Posterior vena cava (tissue), 2 donors: ENCODE measurements around the gene RNF183. TPM values are rescaled to one million over a fixed set of nuclear protein-coding genes. Genes with fewer than 3 reads are reported as not detected.
"Not testable (repeated sequence)": the region's sequence is repeated elsewhere in the genome, so short reads cannot be mapped to it uniquely, and the experiment has no call there.

Experiments used
- DNase-seq: peaks from one replicate; pipeline ENCODE4 v3.0.0-alpha.2; 2020; ENCODE audit warnings: low spot score
- intact Hi-C, 2 donors: fragments of 100-400 bp; cut with DNase I; formaldehyde crosslinking; loops; one replicate each; pipeline versions ENCODE4 v1.14.1 to v1.14.2; 2022 to 2023
- total RNA-seq, 2 donors: library from RNA; stranded (reverse); fragmentation: NEBNext Ultra II Directional; extraction: Animal tissue kit (Norgen Biotek cat#: 25700); gene quantifications; one replicate each; pipeline ENCODE4 v1.2.1, GENCODE V29; 2021
- donor health status: DM: yes; HTN: yes; CAD: no.
- donor health status: DM: yes; HTN: yes; CAD: no.

Gene RNF183
- total RNA-seq, 2 donors from 2014 or later: not detected

- intact Hi-C loops: no loop called here
- DNase-seq: no peak
These were observed 14.1 kb downstream of the RNF183 start for GRCh38 chr9:113289091-113289490.

- intact Hi-C loops: no loop called here
- no peak for DNase-seq
These were observed 21.8 kb downstream of the RNF183 start for GRCh38 chr9:113281356-113281755.

GRCh38 chr9:113278840-113279239 lies 24.3 kb downstream of the RNF183 start:
- no peak for DNase-seq
- intact Hi-C loops: loop anchor here in 1 of 2 donors (10.0 kb wide), 2 partner anchors 126 to 316 kb away; partner anchors contain the start of gene ALAD

GRCh38 chr9:113275157-113276131 lies 27.7 kb downstream of the RNF183 start, which contains the start of the genes CDC26 and PRPF4:
TSS of gene CDC26 (minus strand) at chr9:113275572. CDS start at chr9:113272507, 3,065 bp downstream.
TSS of gene PRPF4 (plus strand) at chr9:113275658. CDS start at chr9:113275744, 86 bp downstream.
- intact Hi-C loops: loop anchor here in 1 of 2 donors (10.0 kb wide), 2 partner anchors 129 to 319 kb away; partner anchors contain the start of gene ALAD
- DNase-seq: peak; percentile 99

GRCh38 chr9:113274474-113275156 lies 28.6 kb downstream of the RNF183 start:
- intact Hi-C loops: loop anchor here in 1 of 2 donors (10.0 kb wide), 2 partner anchors 130 to 320 kb away; partner anchors contain the start of gene ALAD
- DNase-seq: no peak

- intact Hi-C loops: loop anchor here in 1 of 2 donors (10.0 kb wide), 2 partner anchors 135 to 325 kb away; partner anchors contain the start of gene ALAD
These were observed 33.3 kb downstream of the RNF183 start for GRCh38 chr9:113269871-113270270.

GRCh38 chr9:113269355-113269754 lies 33.8 kb downstream of the RNF183 start:
- intact Hi-C loops: no loop called here
- no peak for DNase-seq

More at GRCh38 chr9:113269871-113270270, 33.3 kb downstream of the RNF183 start:
- DNase-seq: no peak

GRCh38 chr9:113267911-113268566 lies 35.1 kb downstream of the RNF183 start:
- intact Hi-C loops: no loop called here

GRCh38 chr9:113266174-113266573 lies 37.0 kb downstream of the RNF183 start:
- DNase-seq: no peak
- intact Hi-C loops: no loop called here

More at GRCh38 chr9:113267911-113268566, 35.1 kb downstream of the RNF183 start:
- no peak for DNase-seq

GRCh38 chr9:113261917-113262671 lies 41.1 kb downstream of the RNF183 start:
- intact Hi-C loops: loop anchor here in 1 of 2 donors (5.0 kb wide), 1 partner anchor 625 kb away; no protein-coding TSS in a partner anchor
- DNase-seq: no peak

- intact Hi-C loops: no loop called here
- DNase-seq: no peak
These were observed 44.9 kb downstream of the RNF183 start for GRCh38 chr9:113258282-113258681.

- intact Hi-C loops: no loop called here
- no peak for DNase-seq
These were observed 45.3 kb downstream of the RNF183 start for GRCh38 chr9:113257863-113258262.

- DNase-seq: no peak
- intact Hi-C loops: no loop called here
These were observed 47.7 kb downstream of the RNF183 start for GRCh38 chr9:113255438-113255837.

GRCh38 chr9:113254991-113255390 lies 48.2 kb downstream of the RNF183 start:
- DNase-seq: no peak
- intact Hi-C loops: loop anchor here in 1 of 2 donors (5.0 kb wide), 1 partner anchor 917 kb away; no protein-coding TSS in a partner anchor

- intact Hi-C loops: loop anchor here in 1 of 2 donors (2.0 to 5.0 kb wide), 2 partner anchors 68 to 921 kb away; no protein-coding TSS in a partner anchor
These were observed 52.4 kb downstream of the RNF183 start for GRCh38 chr9:113250807-113251206.

GRCh38 chr9:113249661-113250060 lies 53.5 kb downstream of the RNF183 start:
- intact Hi-C loops: loop anchor here in 1 of 2 donors (2.0 to 5.0 kb wide), 2 partner anchors 69 to 923 kb away; no protein-coding TSS in a partner anchor
- DNase-seq: not testable (repeated sequence)

More at GRCh38 chr9:113250807-113251206, 52.4 kb downstream of the RNF183 start:
- DNase-seq: no peak

- intact Hi-C loops: no loop called here
- DNase-seq: no peak
These were observed 55.5 kb downstream of the RNF183 start for GRCh38 chr9:113247640-113248039.
